Measurements from ENCODE around the gene H3-3A. TPM values are rescaled to one million over a fixed set of nuclear protein-coding genes. Genes with fewer than 3 reads are reported as not detected.
A peak's percentile ranks its signal among the peaks of the same experiment; 100 is the strongest.

H3-3A gene
- total RNA-seq, 1 experiment from 2014 or later = 635 TPM

DNA sequence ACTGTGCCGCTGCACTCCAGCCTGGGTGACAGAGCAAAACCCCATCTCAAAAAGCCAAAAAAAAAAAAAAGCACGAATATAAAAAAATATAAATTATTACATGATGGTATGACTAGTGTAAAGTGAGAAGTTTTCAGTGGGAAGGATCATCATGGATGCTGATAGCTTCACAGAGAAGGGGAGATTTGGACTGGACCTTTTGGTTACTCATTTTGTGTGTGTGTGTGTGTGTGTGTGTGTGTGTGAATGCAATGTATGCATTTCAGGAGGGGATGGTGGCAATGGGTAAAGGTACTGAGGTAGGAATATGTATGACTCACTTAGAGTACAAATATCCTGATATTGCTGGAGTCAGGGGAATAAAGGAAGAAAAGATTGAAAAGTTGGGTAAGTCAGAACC, 40.7 kb upstream of the H3-3A start:
- Mint-ChIP-seq H3K4me3 (ENCODE audit: unreplicated experiment) (no peak overlapping the region), H3K36me3 (ENCODE audit: insufficient read depth, unreplicated experiment) (no peaks in the 10 kb centered on the region), H3K4me1 (ENCODE audit: insufficient read depth, unreplicated experiment) (peaks cover under 1% of the 10 kb centered on the region), H3K9me3 (ENCODE audit: unreplicated experiment) (no peaks in the 10 kb centered on the region), H3K27ac (ENCODE audit: low read depth, unreplicated experiment) (no peak overlapping the region), H3K27me3 (ENCODE audit: insufficient read depth, unreplicated experiment) (peaks cover 14% of the 10 kb centered on the region)
- TF ChIP-seq, protein P1, sequence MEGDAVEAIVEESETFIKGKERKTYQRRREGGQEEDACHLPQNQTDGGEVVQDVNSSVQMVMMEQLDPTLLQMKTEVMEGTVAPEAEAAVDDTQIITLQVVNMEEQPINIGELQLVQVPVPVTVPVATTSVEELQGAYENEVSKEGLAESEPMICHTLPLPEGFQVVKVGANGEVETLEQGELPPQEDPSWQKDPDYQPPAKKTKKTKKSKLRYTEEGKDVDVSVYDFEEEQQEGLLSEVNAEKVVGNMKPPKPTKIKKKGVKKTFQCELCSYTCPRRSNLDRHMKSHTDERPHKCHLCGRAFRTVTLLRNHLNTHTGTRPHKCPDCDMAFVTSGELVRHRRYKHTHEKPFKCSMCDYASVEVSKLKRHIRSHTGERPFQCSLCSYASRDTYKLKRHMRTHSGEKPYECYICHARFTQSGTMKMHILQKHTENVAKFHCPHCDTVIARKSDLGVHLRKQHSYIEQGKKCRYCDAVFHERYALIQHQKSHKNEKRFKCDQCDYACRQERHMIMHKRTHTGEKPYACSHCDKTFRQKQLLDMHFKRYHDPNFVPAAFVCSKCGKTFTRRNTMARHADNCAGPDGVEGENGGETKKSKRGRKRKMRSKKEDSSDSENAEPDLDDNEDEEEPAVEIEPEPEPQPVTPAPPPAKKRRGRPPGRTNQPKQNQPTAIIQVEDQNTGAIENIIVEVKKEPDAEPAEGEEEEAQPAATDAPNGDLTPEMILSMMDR (IDR thresholded peaks at IDR 0.05; ENCODE audit: unreplicated experiment) = no peak
- DNase-seq (ENCODE audit: unreplicated experiment) = no peak
- intact Hi-C loops (cut with micrococcal nuclease) = no loop called here
- no TSS peak for BruUV-seq (replicated peaks)
- CTCF ChIA-PET = interaction anchor here (0.6 to 1.3 kb wide), 4 partner anchors 12 to 547 kb away, joined by 3 to 7 read pairs (median 3); no protein-coding TSS in a partner anchor
- POLR2A ChIA-PET = interaction anchor here (1.1 to 1.4 kb wide), 3 partner anchors 14 to 40 kb away, joined by 3 to 4 read pairs (median 4); partner anchors contain the start of gene SDE2

DNA sequence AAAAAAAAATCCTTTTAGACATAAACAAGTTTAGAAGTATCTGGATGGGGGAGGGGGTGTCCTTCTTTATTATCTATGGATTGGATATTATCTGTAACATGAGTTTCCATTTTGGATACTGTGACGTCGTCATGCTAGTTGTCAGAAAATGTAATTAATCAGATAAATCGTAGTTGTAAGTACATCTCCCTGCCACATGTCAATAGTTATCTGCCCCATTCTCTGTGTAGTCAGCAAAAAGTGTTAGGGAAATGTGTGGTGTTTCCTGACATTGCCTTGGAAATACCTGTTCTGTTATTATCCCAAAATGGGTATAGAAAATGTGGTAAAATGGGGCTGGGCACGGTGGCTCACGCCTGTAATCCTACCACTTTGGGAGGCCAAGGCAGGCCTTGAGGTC, 38.8 kb upstream of the H3-3A start:
- ChIA-PET POLR2A (no interaction called here), CTCF (interaction anchor here (0.6 to 0.7 kb wide), 2 partner anchors 36 to 514 kb away, joined by 3 to 5 read pairs; no protein-coding TSS in a partner anchor)
- no TSS peak for BruUV-seq (replicated peaks)
- no peak for DNase-seq (ENCODE audit: unreplicated experiment)
- H3K27me3 Mint-ChIP-seq (ENCODE audit: insufficient read depth, unreplicated experiment) = peaks cover 14% of the 10 kb centered on the region
- no peaks in the 10 kb centered on the region for H3K36me3 Mint-ChIP-seq (ENCODE audit: insufficient read depth, unreplicated experiment)
- H3K9me3 Mint-ChIP-seq (ENCODE audit: unreplicated experiment) = no peaks in the 10 kb centered on the region
- no peak overlapping the region for H3K4me3 Mint-ChIP-seq (ENCODE audit: unreplicated experiment)
- TF ChIP-seq, protein P1 (IDR thresholded peaks at IDR 0.05; ENCODE audit: unreplicated experiment) = no peak
- peaks cover 12% of the 10 kb centered on the region for H3K4me1 Mint-ChIP-seq (ENCODE audit: insufficient read depth, unreplicated experiment)
- no peak overlapping the region for H3K27ac Mint-ChIP-seq (ENCODE audit: low read depth, unreplicated experiment)
- intact Hi-C loops (cut with micrococcal nuclease) = no loop called here

DNA sequence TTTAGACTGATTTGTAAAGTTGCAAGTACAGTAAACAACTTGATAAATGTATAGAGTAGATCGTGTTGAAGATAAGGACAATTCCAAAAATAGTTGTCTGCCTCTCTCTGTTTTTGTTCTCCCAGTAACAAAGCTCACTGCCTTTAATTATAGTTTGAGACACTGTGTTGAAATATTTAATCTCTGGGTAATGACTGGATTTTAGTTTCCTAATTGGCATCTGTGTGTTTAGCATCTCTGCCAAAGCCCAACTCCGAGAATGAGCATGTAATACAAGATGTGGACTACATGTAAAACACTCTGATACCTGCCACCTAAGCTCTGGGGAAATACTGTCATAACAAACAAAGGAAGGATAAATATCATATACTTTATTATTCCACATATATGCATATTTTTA, 35.7 kb upstream of the H3-3A start:
- BruUV-seq (replicated peaks) = no TSS peak
- Mint-ChIP-seq H3K4me1 (ENCODE audit: insufficient read depth, unreplicated experiment) (peaks cover 12% of the 10 kb centered on the region), H3K27ac (ENCODE audit: low read depth, unreplicated experiment) (no peak overlapping the region), H3K4me3 (ENCODE audit: unreplicated experiment) (no peak overlapping the region), H3K36me3 (ENCODE audit: insufficient read depth, unreplicated experiment) (no peaks in the 10 kb centered on the region), H3K9me3 (ENCODE audit: unreplicated experiment) (no peaks in the 10 kb centered on the region), H3K27me3 (ENCODE audit: insufficient read depth, unreplicated experiment) (peaks cover 8% of the 10 kb centered on the region)
- CTCF ChIA-PET = interaction anchor here (0.9 to 1.3 kb wide), 2 partner anchors 21 to 27 kb away, joined by 3 read pairs; partner anchors contain the start of gene SDE2
- intact Hi-C loops (cut with micrococcal nuclease) = loop anchor here (2.0 kb wide), 1 partner anchor 26 kb away; no protein-coding TSS in a partner anchor
- POLR2A ChIA-PET = interaction anchor here (1.7 to 2.5 kb wide), 2 partner anchors 27 to 36 kb away, joined by 6 to 14 read pairs; partner anchors contain the start of gene H3-3A
- TF ChIP-seq, protein P1 (IDR thresholded peaks at IDR 0.05; ENCODE audit: unreplicated experiment) = no peak
- no peak for DNase-seq (ENCODE audit: unreplicated experiment)

DNA sequence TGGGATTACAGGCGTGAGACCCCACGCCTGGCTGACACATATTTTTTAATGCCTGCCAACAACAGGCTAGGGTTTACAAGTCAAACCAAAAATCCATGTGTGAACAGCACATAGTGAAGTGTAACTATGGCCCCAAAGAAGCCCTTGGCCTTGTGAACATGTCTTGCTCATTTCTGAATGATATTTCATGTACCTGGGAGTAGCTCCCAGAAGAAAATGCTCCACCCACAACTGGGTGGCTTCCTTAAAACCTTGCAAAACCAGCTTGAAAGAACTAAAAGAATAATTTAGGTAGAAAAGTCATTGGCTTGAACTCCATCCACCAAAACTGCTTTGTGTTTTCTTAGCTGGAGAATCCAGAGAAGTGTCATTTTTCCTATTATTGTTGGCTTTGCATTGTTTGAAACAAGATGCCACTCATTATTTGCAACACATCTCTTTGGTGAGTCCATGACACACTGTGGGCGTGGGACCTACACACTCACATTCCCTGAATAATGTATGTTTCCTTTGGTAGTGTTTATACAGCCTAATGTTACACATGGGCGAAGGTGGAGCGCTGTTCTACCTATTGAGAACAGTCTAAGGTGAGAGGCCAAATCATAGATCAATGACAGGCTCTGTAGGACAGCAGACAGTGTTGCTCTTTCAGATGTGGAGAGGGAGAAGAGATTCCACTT, 34.8 kb upstream of the H3-3A start:
- Mint-ChIP-seq H3K36me3 (ENCODE audit: insufficient read depth, unreplicated experiment) (no peaks in the 10 kb centered on the region), H3K9me3 (ENCODE audit: unreplicated experiment) (no peaks in the 10 kb centered on the region), H3K27me3 (ENCODE audit: insufficient read depth, unreplicated experiment) (no peaks in the 10 kb centered on the region), H3K4me1 (ENCODE audit: insufficient read depth, unreplicated experiment) (peaks cover 12% of the 10 kb centered on the region), H3K4me3 (ENCODE audit: unreplicated experiment) (no peak overlapping the region), H3K27ac (ENCODE audit: low read depth, unreplicated experiment) (no peak overlapping the region)
- ChIA-PET CTCF (interaction anchor here (0.6 to 1.8 kb wide), 6 partner anchors 8 to 97 kb away, joined by 3 to 10 read pairs (median 3); no protein-coding TSS in a partner anchor), POLR2A (interaction anchor here (1.0 to 2.5 kb wide), 3 partner anchors 28 to 35 kb away, joined by 4 to 14 read pairs (median 6); partner anchors contain the start of gene H3-3A)
- DNase-seq (ENCODE audit: unreplicated experiment) = peak; percentile 45
- TF ChIP-seq, protein P1 (IDR thresholded peaks at IDR 0.05; ENCODE audit: unreplicated experiment) = no peak
- intact Hi-C loops (cut with micrococcal nuclease) = loop anchor here (2.0 kb wide), 1 partner anchor 27 kb away; no protein-coding TSS in a partner anchor
- BruUV-seq (replicated peaks) = no TSS peak
